ENCODE results near the gene ULBP1. TPM values are rescaled to one million over a fixed set of nuclear protein-coding genes. Genes with fewer than 3 reads are reported as not detected.

Gene ULBP1
- polyA plus RNA-seq, 1 donor (not counting 4 experiments of a cell fraction or from before 2014, with no cell fraction given) = 2.2 TPM

Other genes starting within 250 kb of the ULBP1 start
- 6.5 to 16.2 TPM (median 11.3 TPM) in 3 replicates for gene LATS1, start 245.8 kb upstream of the ULBP1 start, polyA plus RNA-seq
- 24.0 to 33.8 TPM (median 30.2 TPM) in 3 replicates for gene NUP43, start 217.4 kb upstream of the ULBP1 start, polyA plus RNA-seq
- 126 to 178 TPM (median 167 TPM) in 3 replicates for gene PCMT1, start 214.2 kb upstream of the ULBP1 start, polyA plus RNA-seq
- 26.4 to 49.2 TPM (median 31.1 TPM) in 3 replicates for gene LRP11, start 99.6 kb upstream of the ULBP1 start, polyA plus RNA-seq
- gene RAET1E, start 65.8 kb upstream of the ULBP1 start, polyA plus RNA-seq = 8.4 to 24.9 TPM (median 14.0 TPM) in 3 replicates
- 12.1 to 38.8 TPM (median 16.4 TPM) in 3 replicates for gene RAET1G, start 40.8 kb upstream of the ULBP1 start, polyA plus RNA-seq
- gene ULBP2, start 21.9 kb upstream of the ULBP1 start, polyA plus RNA-seq = 11.8 to 15.7 TPM (median 14.0 TPM) in 3 replicates
- 6.9 to 12.2 TPM (median 8.5 TPM) in 3 replicates for gene RAET1L, start 61.6 kb downstream of the ULBP1 start, polyA plus RNA-seq
- gene ULBP3, start 105.2 kb downstream of the ULBP1 start, polyA plus RNA-seq = 7.4 to 16.6 TPM (median 9.8 TPM) in 3 replicates
- 35.4 to 50.6 TPM (median 43.7 TPM) in 3 replicates for gene PPP1R14C, start 179.1 kb downstream of the ULBP1 start, polyA plus RNA-seq